Ovary (tissue), 9 donors: ENCODE results near the gene ADAMTS2. TPM values are rescaled to one million over a fixed set of nuclear protein-coding genes. Genes with fewer than 3 reads are reported as not detected.

ENCODE experiments used
- DNase-seq, 5 donors: peaks; one replicate each; pipeline ENCODE4 v3.0.0-alpha.2; 2019 to 2020
- H3K27ac ChIP-seq, 2 donors: fragments of 200-600 bp; one replicate each; pipeline versions ENCODE4 v1.5.1 to v1.8.0; 2019 to 2022
- H3K27me3 ChIP-seq: fragments of 200-600 bp; one replicate; pipeline ENCODE4 v1.8.0; 2022
- H3K36me3 ChIP-seq: fragments of 200-600 bp; sonication (generic); one replicate; pipeline ENCODE4 v1.5.1; 2019
- H3K4me1 ChIP-seq: one replicate; pipeline ENCODE4 v1.8.1; 2013; ENCODE audit warnings: mild to moderate bottlenecking, moderate library complexity; ENCODE audit not compliant: insufficient read depth
- H3K4me3 ChIP-seq: fragments of 200-600 bp; sonication (generic); one replicate; pipeline ENCODE4 v1.5.1; 2017
- H3K9me3 ChIP-seq, 2 donors: fragments of 200-600 bp in 1 of 2; sonication (generic) in 1 of 2; one replicate each; pipeline versions ENCODE4 v1.5.1 to v1.8.1; 2013 to 2019; ENCODE audit warnings: mild to moderate bottlenecking in 1 of 2, moderate library complexity in 1 of 2
- CTCF ChIP-seq, 3 donors: fragments of 450-650 bp in 2 of 3; fragments of 200-600 bp in 1 of 3; IDR thresholded peaks; one replicate each; pipeline versions ENCODE4 v1.5.1 to v1.8.0; 2016 to 2022; ENCODE audit warnings: antibody characterized with exemption in 3 of 3, mild to moderate bottlenecking in 1 of 3
- EP300 ChIP-seq: sonication (generic); formaldehyde crosslinking; IDR thresholded peaks from one replicate; pipeline ENCODE4 v1.6.1; 2017; ENCODE audit warnings: antibody characterized with exemption
- POLR2A ChIP-seq: fragments of 450-650 bp; IDR thresholded peaks from one replicate; pipeline ENCODE4 v1.6.1; 2017; ENCODE audit warnings: antibody characterized with exemption, mild to moderate bottlenecking, moderate library complexity
- WGBS, 3 donors: extraction: QIAGEN DNeasy Blood & Tissue Kit in 1 of 3; methylation state at CpG; one replicate each; pipeline versions ENCODE4 v1.1.5 to v1.1.7; 2013 to 2017; 5-methylcytosine and 5-hydroxymethylcytosine counted together
- intact Hi-C, 4 donors: fragments of 100-400 bp; cut with DNase I; formaldehyde crosslinking; loops; one replicate each; pipeline versions ENCODE4 v1.11.0 to v1.15.1; 2022 to 2023
- polyA plus RNA-seq, 2 donors: library from polyadenylated mRNA; stranded (reverse); fragments of 200-250 nt in 1 of 2; fragments of 350-450 nt in 1 of 2; fragmentation: Illumina TruSeq in 1 of 2; extraction: RNeasy Lipid Tissue Mini Kit (QIAGEN cat#74804) in 1 of 2; gene quantifications; one replicate each; pipeline ENCODE4 v1.2.3, GENCODE V29; 2013 to 2014
- total RNA-seq, 7 donors: library from RNA; depleted of rRNA in 2 of 7; stranded (reverse); fragments of >200 nt in 2 of 7; fragmentation: NEBNext Ultra II Directional in 3 of 7; extraction: Animal tissue kit (Norgen Biotek cat#: 25700) in 3 of 7; gene quantifications; one replicate each; pipeline versions ENCODE4 v1.1.0 to v1.2.4, GENCODE V29; 2016 to 2023
- donor health status: DM: no; HTN: no; CAD: no; lungs with moderate emphysema.
- donor health status: DM: no; HTN: no; CAD: no.
- donor health status: Bipolar disorder and iron deficiency.
- donor health status: DM: yes; HTN: yes; CAD: no.
- donor health status: DM: no; HTN: no; CAD: no.
- donor health status: DM: yes; HTN: yes; CAD: no.

The ADAMTS2 gene
- total and polyA plus RNA-seq, 9 donors: 7.9 to 31.8 (median 11.5) TPM

- peak in 1 of 5 donors; percentile 4 for DNase-seq
- no peak for TF ChIP-seq POLR2A
- TF ChIP-seq CTCF (IDR thresholded peaks at IDR 0.05): no peak
- no peak for TF ChIP-seq EP300
- Histone ChIP-seq H3K4me1 (no peaks in the 10 kb centered on the region), H3K36me3 (no peaks in the 10 kb centered on the region), H3K9me3 (no peaks in the 10 kb centered on the region), H3K4me3 (no peak overlapping the region), H3K27ac (no peak overlapping the region), H3K27me3 (no peaks in the 10 kb centered on the region)
- 92 to 97% (median 93%) methylated on average over 35 of the region's 35 CpGs for WGBS, 3 donors
- intact Hi-C loops: no loop called here
Measured at GRCh38 chr5:179120421-179120861, 224.8 kb downstream of the ADAMTS2 start.

GRCh38 chr5:179119415-179120170 is 225.7 kb downstream of the ADAMTS2 start:
- no peak overlapping the region for H3K4me3 ChIP-seq
- H3K36me3 ChIP-seq: no peaks in the 10 kb centered on the region
- TF ChIP-seq EP300: no peak
- TF ChIP-seq POLR2A: no peak
- no peak for TF ChIP-seq CTCF (IDR thresholded peaks at IDR 0.05)
- no peak overlapping the region for H3K27ac ChIP-seq
- peak in 1 of 5 donors; percentile 0 for DNase-seq
- 92 to 95% (median 94%) methylated on average over 15 of the region's 15 CpGs for WGBS, 3 donors
- no peaks in the 10 kb centered on the region for H3K27me3 ChIP-seq
- H3K9me3 ChIP-seq: peaks cover 0 to 5% of the 10 kb centered on the region in 2 donors
- intact Hi-C loops: no loop called here
- no peaks in the 10 kb centered on the region for H3K4me1 ChIP-seq

GRCh38 chr5:179118756-179119414 is 226.4 kb downstream of the ADAMTS2 start:
- WGBS, 3 donors: 95 to 96% (median 95%) methylated on average over 10 of the region's 10 CpGs
- intact Hi-C loops: no loop called here
- H3K27me3 ChIP-seq: no peaks in the 10 kb centered on the region
- H3K27ac ChIP-seq: no peak overlapping the region
- no peak overlapping the region for H3K4me3 ChIP-seq
- H3K9me3 ChIP-seq: peaks cover 0 to 11% of the 10 kb centered on the region in 2 donors
- H3K36me3 ChIP-seq: no peaks in the 10 kb centered on the region
- DNase-seq: peak in 1 of 5 donors; percentile 2
- TF ChIP-seq POLR2A (no peak), EP300 (no peak), CTCF (IDR thresholded peaks at IDR 0.05) (no peak)
- no peaks in the 10 kb centered on the region for H3K4me1 ChIP-seq

- no peak for DNase-seq
- intact Hi-C loops: no loop called here
- WGBS, 3 donors: 90 to 97% (median 93%) methylated on average over 4 of the region's 4 CpGs
- Histone ChIP-seq H3K4me3 (no peak overlapping the region), H3K27ac (no peak overlapping the region), H3K9me3 (peaks cover 0 to 12% of the 10 kb centered on the region in 2 donors), H3K36me3 (no peaks in the 10 kb centered on the region), H3K4me1 (no peaks in the 10 kb centered on the region), H3K27me3 (no peaks in the 10 kb centered on the region)
- TF ChIP-seq CTCF (IDR thresholded peaks at IDR 0.05) (no peak), POLR2A (no peak), EP300 (no peak)
Measured at GRCh38 chr5:179118338-179118737, 226.9 kb downstream of the ADAMTS2 start.
